A549 (cell line): ENCODE results near the gene AMIGO2. TPM values are rescaled to one million over a fixed set of nuclear protein-coding genes. Genes with fewer than 3 reads are reported as not detected.

Experiments
- ATAC-seq, 2 experiments: fragments of 200-7000 bp in 1 of 2; fragments of >200 bp in 1 of 2; cut with Nextera tagmentation in 1 of 2; cut with Tn5 transposase in 1 of 2; 3 replicates each; pipeline versions ENCODE4 v1.8.0 to v1.9.1; 2018 to 2020; ENCODE audit warnings: mild to moderate bottlenecking in 1 of 2, moderate library complexity in 1 of 2
- CTCF ChIA-PET: fragments of 300-600 bp; sonication (Branson Sonifier 250); formaldehyde crosslinking; extraction: SDS; loops from one replicate; lab custom pipeline; 2021; ENCODE audit warnings: antibody characterized with exemption, inconsistent platforms; lab: Yijun Ruan, JAX
- POLR2A ChIA-PET: fragments of 350-600 bp; formaldehyde crosslinking; extraction: SDS; loops from one replicate; lab custom pipeline; 2021; ENCODE audit warnings: antibody characterized with exemption, inconsistent platforms; lab: Yijun Ruan, JAX
- DNase-seq, 2 experiments: peaks; one replicate each; pipeline versions ENCODE4 v3.0.0 to v3.0.0-alpha.2; 2011 to 2016; ENCODE audit warnings: low read depth in 1 of 2, low spot score in 1 of 2
- FAIRE-seq: peaks from 2 replicates; lab custom pipeline; 2011; peaks lifted over from hg19 to GRCh38; lab: Jason Lieb, UNC
- H3K27ac ChIP-seq, 2 experiments: fragments of >200 bp; sonication (Bioruptor Twin); formaldehyde crosslinking; 3 replicates each; pipeline ENCODE4 v1.5.1; 2016 to 2017
- H3K4me1 ChIP-seq: fragments of >200 bp; sonication (Bioruptor Twin); formaldehyde crosslinking; 3 replicates; pipeline ENCODE4 v1.6.1; 2016
- H3K4me2 ChIP-seq: fragments of >200 bp; sonication (Bioruptor Twin); formaldehyde crosslinking; 3 replicates; pipeline ENCODE4 v1.6.1; 2016
- H3K4me3 ChIP-seq: fragments of >200 bp; sonication (Bioruptor Twin); formaldehyde crosslinking; 3 replicates; pipeline ENCODE4 v1.5.1; 2016
- H3K9me3 ChIP-seq: fragments of >200 bp; sonication (Bioruptor Twin); formaldehyde crosslinking; 3 replicates; pipeline ENCODE4 v1.6.1; 2016
- CBX2 ChIP-seq: fragments of 200-600 bp; sonication (generic); IDR thresholded peaks from 2 replicates; pipeline ENCODE4 v1.6.1; 2016; ENCODE audit warnings: low read depth, mild to moderate bottlenecking, borderline replicate concordance
- CBX8 ChIP-seq: fragments of 200-600 bp; sonication (generic); IDR thresholded peaks from 2 replicates; pipeline ENCODE4 v1.6.1; 2016
- CEBPB ChIP-seq, 2 experiments: fragments of >200 bp in 1 of 2; sonication (Bioruptor Twin) in 1 of 2; formaldehyde crosslinking in 1 of 2; IDR thresholded peaks; 2 replicates each; pipeline ENCODE4 v1.6.1; 2012 to 2016
- CHD2 ChIP-seq: fragments of 150-350 bp; IDR thresholded peaks from 2 replicates; pipeline ENCODE4 v1.6.1; 2014; ENCODE audit warnings: low read length; ENCODE audit not compliant: partially characterized antibody
- CHD4 ChIP-seq: fragments of 200-600 bp; sonication (generic); IDR thresholded peaks from 2 replicates; pipeline ENCODE4 v1.6.1; 2016; ENCODE audit warnings: antibody characterized with exemption, mild to moderate bottlenecking, borderline replicate concordance
- EP300 ChIP-seq, 2 experiments: fragments of >200 bp; sonication (Bioruptor Twin); formaldehyde crosslinking; IDR thresholded peaks; 2 replicates in 1 of 2; 3 replicates in 1 of 2; pipeline ENCODE4 v1.6.1; 2016 to 2017
- ESRRA ChIP-seq: fragments of 150-350 bp; IDR thresholded peaks from 2 replicates; pipeline ENCODE4 v1.6.1; 2014; ENCODE audit warnings: mild to moderate bottlenecking, low read length, borderline replicate concordance
- FOSB ChIP-seq: fragments of 250-450 bp; sonication (Bioruptor Pico); IDR thresholded peaks from 2 replicates; pipeline ENCODE4 v1.5.0; 2020; ENCODE audit warnings: mild to moderate bottlenecking, moderate library complexity
- FOSL2 ChIP-seq, 2 experiments: fragments of 450-650 bp in 1 of 2; fragments of >200 bp in 1 of 2; sonication (Bioruptor Twin) in 1 of 2; formaldehyde crosslinking; IDR thresholded peaks; 2 replicates each; pipeline versions ENCODE4 v1.5.0 to v1.6.1; 2016 to 2020; ENCODE audit warnings: mild to moderate bottlenecking in 1 of 2, moderate library complexity in 1 of 2
- HDAC2 ChIP-seq: fragments of 200-600 bp; sonication (generic); IDR thresholded peaks from 2 replicates; pipeline ENCODE4 v1.6.1; 2016
- HES2 ChIP-seq: fragments of >200 bp; sonication (Bioruptor Twin); formaldehyde crosslinking; IDR thresholded peaks from 2 replicates; pipeline ENCODE4 v1.6.1; 2016
- HOXA7 ChIP-seq: fragments of 250-450 bp; sonication (Bioruptor Pico); IDR thresholded peaks from 2 replicates; pipeline ENCODE4 v1.5.0; 2020; ENCODE audit warnings: mild to moderate bottlenecking, moderate library complexity
- HOXB5 ChIP-seq: fragments of 250-450 bp; sonication (Bioruptor Pico); IDR thresholded peaks from 2 replicates; pipeline ENCODE4 v1.5.0; 2020; ENCODE audit warnings: mild to moderate bottlenecking, moderate library complexity
- JUN ChIP-seq, 2 experiments: fragments of >200 bp; sonication (Bioruptor Twin); formaldehyde crosslinking; IDR thresholded peaks; 2 replicates in 1 of 2; 3 replicates in 1 of 2; pipeline ENCODE4 v1.6.1; 2016 to 2017
- JUNB ChIP-seq: fragments of >200 bp; sonication (Bioruptor Twin); formaldehyde crosslinking; IDR thresholded peaks from 2 replicates; pipeline ENCODE4 v1.6.1; 2016
- KDM5A ChIP-seq: fragments of 200-600 bp; sonication (generic); IDR thresholded peaks from 2 replicates; pipeline ENCODE4 v1.6.1; 2016; ENCODE audit warnings: antibody characterized with exemption, mild to moderate bottlenecking
- MAFK ChIP-seq: fragments of 450-650 bp; IDR thresholded peaks from 2 replicates; pipeline ENCODE4 v1.6.1; 2014; ENCODE audit not compliant: partially characterized antibody
- MAZ ChIP-seq: fragments of 150-350 bp; IDR thresholded peaks from 2 replicates; pipeline ENCODE4 v1.6.1; 2014; ENCODE audit warnings: antibody characterized with exemption, low read depth, low read length, borderline replicate concordance
- PBX3 ChIP-seq: IDR thresholded peaks from 2 replicates; pipeline ENCODE4 v1.6.1; 2012
- SMC3 ChIP-seq: fragments of >200 bp; sonication (Bioruptor Twin); formaldehyde crosslinking; IDR thresholded peaks from 3 replicates; pipeline ENCODE4 v1.6.1; 2018; ENCODE audit warnings: inconsistent platforms
- USF2 ChIP-seq: fragments of 450-650 bp; IDR thresholded peaks from 2 replicates; pipeline ENCODE4 v1.6.1; 2014; ENCODE audit warnings: antibody characterized with exemption
- ZNF302 ChIP-seq: fragments of 250-450 bp; sonication (Bioruptor Pico); IDR thresholded peaks from 2 replicates; pipeline ENCODE4 v1.9.0; 2021; ENCODE audit warnings: inconsistent platforms, mild to moderate bottlenecking, moderate library complexity
- ZSCAN20 ChIP-seq: fragments of 250-450 bp; sonication (Bioruptor Pico); IDR thresholded peaks from 2 replicates; pipeline ENCODE4 v1.8.0; 2022; ENCODE audit warnings: mild to moderate bottlenecking, moderate library complexity
- WGBS: methylation state at CpG from one replicate; pipeline ENCODE4 v1.1.6; 2017; ENCODE audit errors: missing lambda C conversion rate; 5-methylcytosine and 5-hydroxymethylcytosine counted together
- polyA plus RNA-seq, 4 experiments: library from polyadenylated mRNA; depleted of rRNA in 3 of 4; stranded (reverse); fragments of >200 nt; fragmentation: RNase III in 1 of 4; extraction: RNeasy Plus Mini Kit Qiagen cat#74134 plus additional on column Dnase treatment in 1 of 4; gene quantifications; 2 replicates in 3 of 4; 3 replicates in 1 of 4; pipeline ENCODE4 v1.2.3, GENCODE V29; 2011 to 2017
- TF ChIP-seq, protein P1 (sequence below): fragments of >200 bp; sonication (Bioruptor Twin); formaldehyde crosslinking; IDR thresholded peaks from 3 replicates; pipeline ENCODE4 v1.6.1; 2016
- TF ChIP-seq, protein P2 (sequence below): fragments of 250-450 bp; sonication (Bioruptor Pico); IDR thresholded peaks from 2 replicates; pipeline ENCODE4 v1.5.0; 2021; ENCODE audit warnings: mild to moderate bottlenecking, moderate library complexity, borderline replicate concordance
- TF ChIP-seq, protein P3 (sequence below): fragments of 250-450 bp; sonication (Bioruptor Pico); IDR thresholded peaks from 2 replicates; pipeline ENCODE4 v1.5.0; 2020; ENCODE audit warnings: low read depth, mild to moderate bottlenecking, moderate library complexity

AMIGO2 gene
- polyA plus RNA-seq, 2 of the 4 experiments (the other 2 are of a cell fraction): 288 to 636 TPM

GRCh38 chr12:47110718-47111391 is 31.1 kb upstream of the AMIGO2 start:
- CTCF ChIA-PET: interaction anchor here (0.9 kb wide), 1 partner anchor 287 kb away, joined by 4 read pairs; no protein-coding TSS in a partner anchor
- no peak overlapping the region for H3K27ac ChIP-seq
- POLR2A ChIA-PET: no interaction called here
- no peak overlapping the region for H3K4me3 ChIP-seq
- ATAC-seq (no peak), FAIRE-seq (peak; percentile 95), DNase-seq (no peak)
- peaks cover 13% of the 10 kb centered on the region for H3K4me1 ChIP-seq
- TF ChIP-seq CHD2 (no peak), USF2 (no peak), MAFK (no peak), ESRRA (no peak), CEBPB (IDR thresholded peaks at IDR 0.05) (no peak), ZSCAN20 (CRISPR knock-in tag) (no peak), JUNB (no peak)
- TF ChIP-seq, protein P1, sequence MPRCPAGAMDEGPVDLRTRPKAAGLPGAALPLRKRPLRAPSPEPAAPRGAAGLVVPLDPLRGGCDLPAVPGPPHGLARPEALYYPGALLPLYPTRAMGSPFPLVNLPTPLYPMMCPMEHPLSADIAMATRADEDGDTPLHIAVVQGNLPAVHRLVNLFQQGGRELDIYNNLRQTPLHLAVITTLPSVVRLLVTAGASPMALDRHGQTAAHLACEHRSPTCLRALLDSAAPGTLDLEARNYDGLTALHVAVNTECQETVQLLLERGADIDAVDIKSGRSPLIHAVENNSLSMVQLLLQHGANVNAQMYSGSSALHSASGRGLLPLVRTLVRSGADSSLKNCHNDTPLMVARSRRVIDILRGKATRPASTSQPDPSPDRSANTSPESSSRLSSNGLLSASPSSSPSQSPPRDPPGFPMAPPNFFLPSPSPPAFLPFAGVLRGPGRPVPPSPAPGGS: no peak
- TF ChIP-seq, protein P2, sequence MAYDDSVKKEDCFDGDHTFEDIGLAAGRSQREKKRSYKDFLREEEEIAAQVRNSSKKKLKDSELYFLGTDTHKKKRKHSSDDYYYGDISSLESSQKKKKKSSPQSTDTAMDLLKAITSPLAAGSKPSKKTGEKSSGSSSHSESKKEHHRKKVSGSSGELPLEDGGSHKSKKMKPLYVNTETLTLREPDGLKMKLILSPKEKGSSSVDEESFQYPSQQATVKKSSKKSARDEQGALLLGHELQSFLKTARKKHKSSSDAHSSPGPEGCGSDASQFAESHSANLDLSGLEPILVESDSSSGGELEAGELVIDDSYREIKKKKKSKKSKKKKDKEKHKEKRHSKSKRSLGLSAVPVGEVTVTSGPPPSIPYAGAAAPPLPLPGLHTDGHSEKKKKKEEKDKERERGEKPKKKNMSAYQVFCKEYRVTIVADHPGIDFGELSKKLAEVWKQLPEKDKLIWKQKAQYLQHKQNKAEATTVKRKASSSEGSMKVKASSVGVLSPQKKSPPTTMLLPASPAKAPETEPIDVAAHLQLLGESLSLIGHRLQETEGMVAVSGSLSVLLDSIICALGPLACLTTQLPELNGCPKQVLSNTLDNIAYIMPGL: no peak
- H3K9me3 ChIP-seq: no peaks in the 10 kb centered on the region
- WGBS: 92% methylated on average over 2 of the region's 2 CpGs
- no peak overlapping the region for H3K4me2 ChIP-seq

DNA sequence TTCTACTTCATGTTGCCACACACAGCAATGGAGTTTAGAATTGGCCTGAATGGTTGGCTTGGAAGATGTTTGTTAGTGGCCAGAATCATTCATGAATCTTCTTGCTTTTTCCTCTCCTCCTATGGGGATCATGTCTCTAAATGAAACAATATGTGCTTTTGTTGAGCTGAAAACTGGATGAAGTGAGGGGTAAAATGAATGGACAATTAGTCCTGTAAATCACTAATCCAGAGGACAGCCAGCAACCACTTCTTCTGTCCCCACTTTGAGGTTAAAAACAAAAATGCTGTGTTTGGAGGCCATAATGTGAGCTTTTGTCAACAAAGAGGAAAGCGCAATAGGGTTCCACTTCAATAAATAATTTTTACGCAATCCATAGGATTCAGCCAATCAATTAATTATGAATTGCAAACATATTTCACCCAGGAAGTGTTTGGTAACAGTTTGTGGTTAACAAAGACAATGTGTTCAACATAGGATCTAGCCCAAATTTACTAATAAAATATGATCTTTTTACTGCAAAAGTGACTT is 30.3 kb upstream of the AMIGO2 start:
- no peak for FAIRE-seq
- 95% methylated on average over 2 of the region's 2 CpGs for WGBS
- no peak overlapping the region for H3K4me2 ChIP-seq
- no peaks in the 10 kb centered on the region for H3K9me3 ChIP-seq
- no peak overlapping the region for H3K4me3 ChIP-seq
- no peak overlapping the region for H3K27ac ChIP-seq
- H3K4me1 ChIP-seq: peaks cover 17% of the 10 kb centered on the region
- ChIA-PET CTCF (interaction anchor here (0.9 to 1.0 kb wide), 2 partner anchors 287 to 632 kb away, joined by 3 to 4 read pairs; no protein-coding TSS in a partner anchor), POLR2A (no interaction called here)
- no peak for DNase-seq
- ATAC-seq: no peak
- no peak for TF ChIP-seq MAZ
- TF ChIP-seq FOSL2 (IDR thresholded peaks at IDR 0.05): no peak
- no peak for TF ChIP-seq FOSL2 (CRISPR knock-in tag; IDR thresholded peaks at IDR 0.05)
- no peak for TF ChIP-seq KDM5A

DNA sequence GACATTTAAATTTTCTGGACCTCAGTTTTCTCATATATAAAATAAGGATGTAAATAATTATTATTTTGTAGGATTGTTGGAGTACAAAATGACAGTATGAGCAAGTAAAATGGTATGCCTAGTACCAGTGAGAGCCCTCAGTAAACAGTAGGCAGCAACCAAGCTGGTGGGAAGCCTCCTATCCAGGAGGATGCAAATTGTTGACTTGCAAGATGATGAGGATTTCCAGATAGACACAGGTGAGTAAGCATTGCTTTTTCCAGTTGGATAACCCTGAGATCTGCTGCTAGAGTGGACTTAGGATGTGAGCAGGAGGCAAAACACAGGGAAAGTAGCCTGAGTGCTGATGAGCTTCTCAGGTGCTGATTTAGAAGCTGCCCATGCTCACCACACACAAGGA is 28.2 kb upstream of the AMIGO2 start:
- no peak for FAIRE-seq
- ATAC-seq: no peak; a peak in 1 of 6 replicates
- H3K9me3 ChIP-seq: no peaks in the 10 kb centered on the region
- POLR2A ChIA-PET: interaction anchor here (0.6 kb wide), 1 partner anchor 91 kb away, joined by 4 read pairs; no protein-coding TSS in a partner anchor
- CTCF ChIA-PET: interaction anchor here (1.2 kb wide), 1 partner anchor 578 kb away, joined by 3 read pairs; no protein-coding TSS in a partner anchor
- H3K27ac ChIP-seq: peak overlapping the region in 1 of 2 experiments; percentile 1; a peak in 1 of 6 replicates
- no peak overlapping the region for H3K4me2 ChIP-seq
- no peak for DNase-seq
- peaks cover 25% of the 10 kb centered on the region for H3K4me1 ChIP-seq
- H3K4me3 ChIP-seq: no peak overlapping the region
- TF ChIP-seq SMC3: no peak
- TF ChIP-seq KDM5A: no peak
- TF ChIP-seq PBX3: no peak
- TF ChIP-seq JUN (IDR thresholded peaks at IDR 0.05): no peak
- no peak for TF ChIP-seq CBX2
- TF ChIP-seq HDAC2: no peak
- TF ChIP-seq HOXB5: no peak
- no peak for TF ChIP-seq MAZ
- TF ChIP-seq EP300 (IDR thresholded peaks at IDR 0.05): no peak
- TF ChIP-seq HES2: no peak
- TF ChIP-seq, protein P1: no peak
- TF ChIP-seq, protein P3, sequence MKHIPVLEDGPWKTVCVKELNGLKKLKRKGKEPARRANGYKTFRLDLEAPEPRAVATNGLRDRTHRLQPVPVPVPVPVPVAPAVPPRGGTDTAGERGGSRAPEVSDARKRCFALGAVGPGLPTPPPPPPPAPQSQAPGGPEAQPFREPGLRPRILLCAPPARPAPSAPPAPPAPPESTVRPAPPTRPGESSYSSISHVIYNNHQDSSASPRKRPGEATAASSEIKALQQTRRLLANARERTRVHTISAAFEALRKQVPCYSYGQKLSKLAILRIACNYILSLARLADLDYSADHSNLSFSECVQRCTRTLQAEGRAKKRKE: no peak
- TF ChIP-seq CHD4: no peak
- TF ChIP-seq CBX8: no peak
- no peak for TF ChIP-seq ZNF302 (CRISPR knock-in tag)
- no peak for TF ChIP-seq CEBPB (IDR thresholded peaks at IDR 0.05)
- TF ChIP-seq FOSB: no peak
- TF ChIP-seq HOXA7 (CRISPR knock-in tag): no peak
